ENCODE results near the gene TDRD1. TPM values are rescaled to one million over a fixed set of nuclear protein-coding genes. Genes with fewer than 3 reads are reported as not detected.

Gene TDRD1
- total RNA-seq, 1 donor from 2014 or later = not detected

- Histone ChIP-seq H3K27ac (no peak overlapping the region), H3K27me3 (no peaks in the 10 kb centered on the region), H3K36me3 (no peaks in the 10 kb centered on the region), H3K9me3 (no peaks in the 10 kb centered on the region), H3K4me1 (no peaks in the 10 kb centered on the region), H3K4me3 (no peak overlapping the region)
- TF ChIP-seq, protein P1, sequence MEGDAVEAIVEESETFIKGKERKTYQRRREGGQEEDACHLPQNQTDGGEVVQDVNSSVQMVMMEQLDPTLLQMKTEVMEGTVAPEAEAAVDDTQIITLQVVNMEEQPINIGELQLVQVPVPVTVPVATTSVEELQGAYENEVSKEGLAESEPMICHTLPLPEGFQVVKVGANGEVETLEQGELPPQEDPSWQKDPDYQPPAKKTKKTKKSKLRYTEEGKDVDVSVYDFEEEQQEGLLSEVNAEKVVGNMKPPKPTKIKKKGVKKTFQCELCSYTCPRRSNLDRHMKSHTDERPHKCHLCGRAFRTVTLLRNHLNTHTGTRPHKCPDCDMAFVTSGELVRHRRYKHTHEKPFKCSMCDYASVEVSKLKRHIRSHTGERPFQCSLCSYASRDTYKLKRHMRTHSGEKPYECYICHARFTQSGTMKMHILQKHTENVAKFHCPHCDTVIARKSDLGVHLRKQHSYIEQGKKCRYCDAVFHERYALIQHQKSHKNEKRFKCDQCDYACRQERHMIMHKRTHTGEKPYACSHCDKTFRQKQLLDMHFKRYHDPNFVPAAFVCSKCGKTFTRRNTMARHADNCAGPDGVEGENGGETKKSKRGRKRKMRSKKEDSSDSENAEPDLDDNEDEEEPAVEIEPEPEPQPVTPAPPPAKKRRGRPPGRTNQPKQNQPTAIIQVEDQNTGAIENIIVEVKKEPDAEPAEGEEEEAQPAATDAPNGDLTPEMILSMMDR (IDR thresholded peaks at IDR 0.05) = no peak
- no peak for TF ChIP-seq POLR2AphosphoS5 (IDR thresholded peaks at IDR 0.05; ENCODE audit: insufficient read depth in 1 of 2, low read depth in 1 of 2)
- intact Hi-C loops (cut with DNase I) = no loop called here
- no peak for DNase-seq (ENCODE audit: extremely low spot score in 2 of 2)
These were observed 66.1 kb downstream of the TDRD1 start for GRCh38 chr10:114245121-114245791.

GRCh38 chr10:114246679-114247305 is 67.6 kb downstream of the TDRD1 start:
- H3K4me1 ChIP-seq = no peaks in the 10 kb centered on the region
- no peak overlapping the region for H3K4me3 ChIP-seq
- TF ChIP-seq POLR2AphosphoS5 (IDR thresholded peaks at IDR 0.05; ENCODE audit: insufficient read depth in 1 of 2, low read depth in 1 of 2) (no peak), POLR2A (IDR thresholded peaks at IDR 0.05) (no peak)
- TF ChIP-seq, protein P1 (IDR thresholded peaks at IDR 0.05) = no peak
- intact Hi-C loops (cut with DNase I) = no loop called here
- H3K9me3 ChIP-seq = no peaks in the 10 kb centered on the region
- no peaks in the 10 kb centered on the region for H3K27me3 ChIP-seq
- H3K27ac ChIP-seq = no peak overlapping the region
- DNase-seq (ENCODE audit: extremely low spot score in 2 of 2) = no peak
- no peaks in the 10 kb centered on the region for H3K36me3 ChIP-seq

DNA sequence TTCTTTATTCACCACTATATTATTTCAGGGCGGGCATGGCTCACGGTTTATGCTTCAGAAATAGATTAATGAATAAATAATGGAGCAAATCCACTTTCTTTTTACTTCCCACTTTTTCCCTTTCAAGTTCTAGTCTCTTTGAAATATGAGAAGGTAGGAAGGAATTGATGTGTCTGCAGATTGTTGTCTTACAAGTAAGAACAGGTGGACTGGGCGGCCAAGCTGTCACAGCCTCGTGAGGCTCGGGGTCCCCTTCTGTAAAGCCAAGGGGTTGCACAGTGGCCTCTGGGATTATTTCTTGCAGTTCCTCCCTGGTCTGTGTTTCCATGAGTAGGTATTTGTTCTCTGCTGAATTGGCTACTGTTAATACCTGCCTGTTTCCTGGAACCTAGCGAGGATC is 71.1 kb downstream of the TDRD1 start:
- Histone ChIP-seq H3K27ac (no peak overlapping the region), H3K36me3 (no peaks in the 10 kb centered on the region), H3K4me3 (no peak overlapping the region), H3K9me3 (no peaks in the 10 kb centered on the region), H3K27me3 (no peaks in the 10 kb centered on the region), H3K4me1 (no peaks in the 10 kb centered on the region)
- intact Hi-C loops (cut with DNase I) = no loop called here
- DNase-seq (ENCODE audit: extremely low spot score in 2 of 2) = no peak
- no peak for TF ChIP-seq POLR2AphosphoS5 (IDR thresholded peaks at IDR 0.05; ENCODE audit: insufficient read depth in 1 of 2, low read depth in 1 of 2)
- no peak for TF ChIP-seq POLR2A (IDR thresholded peaks at IDR 0.05)
- TF ChIP-seq, protein P1 (IDR thresholded peaks at IDR 0.05) = no peak

- Histone ChIP-seq H3K36me3 (no peaks in the 10 kb centered on the region), H3K27me3 (no peaks in the 10 kb centered on the region), H3K4me3 (no peak overlapping the region), H3K9me3 (no peaks in the 10 kb centered on the region), H3K27ac (no peak overlapping the region), H3K4me1 (no peaks in the 10 kb centered on the region)
- DNase-seq (ENCODE audit: extremely low spot score in 2 of 2) = no peak
- intact Hi-C loops (cut with DNase I) = no loop called here
- TF ChIP-seq, protein P1 (IDR thresholded peaks at IDR 0.05) = no peak
- TF ChIP-seq POLR2A (IDR thresholded peaks at IDR 0.05) = no peak
- no peak for TF ChIP-seq POLR2AphosphoS5 (IDR thresholded peaks at IDR 0.05; ENCODE audit: insufficient read depth in 1 of 2, low read depth in 1 of 2)
These were observed 71.6 kb downstream of the TDRD1 start for GRCh38 chr10:114250716-114251115.

DNA sequence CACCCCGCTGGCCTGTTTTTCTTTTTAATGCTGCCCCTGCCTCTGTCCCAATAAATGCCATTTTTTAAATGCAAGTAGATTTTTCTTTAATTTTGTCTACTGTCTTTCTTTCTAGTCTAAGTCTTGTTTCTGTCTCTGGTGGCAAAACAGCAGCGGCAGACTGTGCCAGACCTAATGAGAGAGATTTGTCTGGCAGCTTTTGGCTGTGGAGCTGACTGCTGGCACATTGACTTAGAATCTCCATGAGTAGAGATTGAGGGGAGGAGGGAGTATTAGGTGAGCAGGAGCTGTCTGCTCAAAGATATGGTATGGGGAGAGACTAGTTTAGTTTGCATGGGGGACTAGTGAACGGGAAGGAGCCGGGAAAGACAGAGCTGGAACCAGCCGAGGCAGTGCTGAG is 72.9 kb downstream of the TDRD1 start:
- no peaks in the 10 kb centered on the region for H3K4me1 ChIP-seq
- no peaks in the 10 kb centered on the region for H3K36me3 ChIP-seq
- H3K27me3 ChIP-seq = no peaks in the 10 kb centered on the region
- H3K4me3 ChIP-seq = no peak overlapping the region
- DNase-seq (ENCODE audit: extremely low spot score in 2 of 2) = no peak
- TF ChIP-seq, protein P1 (IDR thresholded peaks at IDR 0.05) = no peak
- TF ChIP-seq POLR2A (IDR thresholded peaks at IDR 0.05) (no peak), POLR2AphosphoS5 (IDR thresholded peaks at IDR 0.05; ENCODE audit: insufficient read depth in 1 of 2, low read depth in 1 of 2) (no peak)
- no peaks in the 10 kb centered on the region for H3K9me3 ChIP-seq
- intact Hi-C loops (cut with DNase I) = no loop called here
- no peak overlapping the region for H3K27ac ChIP-seq

All from vagina (tissue), 2 donors.